ENCODE data around the gene ADRA2B.

DNA sequence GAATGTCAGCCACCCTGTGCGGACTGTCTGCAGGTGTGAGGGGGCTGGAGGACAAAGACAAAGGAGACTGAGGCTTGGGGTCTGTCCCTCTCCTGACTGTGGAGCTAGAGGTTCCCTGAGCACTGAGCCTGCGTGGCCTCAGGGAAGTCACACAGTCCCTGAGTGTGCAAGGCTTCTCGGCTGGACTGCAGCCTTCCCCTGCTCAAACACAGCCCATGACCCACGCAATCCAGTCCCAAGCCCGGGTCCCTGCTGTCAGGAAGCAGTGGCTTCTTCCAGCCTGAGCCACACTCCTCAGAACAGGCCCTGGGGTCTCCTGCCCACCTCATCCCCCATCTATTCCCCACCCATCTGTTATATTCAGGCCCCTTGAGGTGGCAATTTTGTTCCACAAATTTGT lies 19.2 kb upstream of the ADRA2B start:
- TF ChIP-seq, protein P1, sequence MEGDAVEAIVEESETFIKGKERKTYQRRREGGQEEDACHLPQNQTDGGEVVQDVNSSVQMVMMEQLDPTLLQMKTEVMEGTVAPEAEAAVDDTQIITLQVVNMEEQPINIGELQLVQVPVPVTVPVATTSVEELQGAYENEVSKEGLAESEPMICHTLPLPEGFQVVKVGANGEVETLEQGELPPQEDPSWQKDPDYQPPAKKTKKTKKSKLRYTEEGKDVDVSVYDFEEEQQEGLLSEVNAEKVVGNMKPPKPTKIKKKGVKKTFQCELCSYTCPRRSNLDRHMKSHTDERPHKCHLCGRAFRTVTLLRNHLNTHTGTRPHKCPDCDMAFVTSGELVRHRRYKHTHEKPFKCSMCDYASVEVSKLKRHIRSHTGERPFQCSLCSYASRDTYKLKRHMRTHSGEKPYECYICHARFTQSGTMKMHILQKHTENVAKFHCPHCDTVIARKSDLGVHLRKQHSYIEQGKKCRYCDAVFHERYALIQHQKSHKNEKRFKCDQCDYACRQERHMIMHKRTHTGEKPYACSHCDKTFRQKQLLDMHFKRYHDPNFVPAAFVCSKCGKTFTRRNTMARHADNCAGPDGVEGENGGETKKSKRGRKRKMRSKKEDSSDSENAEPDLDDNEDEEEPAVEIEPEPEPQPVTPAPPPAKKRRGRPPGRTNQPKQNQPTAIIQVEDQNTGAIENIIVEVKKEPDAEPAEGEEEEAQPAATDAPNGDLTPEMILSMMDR (IDR thresholded peaks at IDR 0.05), result no peak
- TF ChIP-seq POLR2A (IDR thresholded peaks at IDR 0.05), result no peak

All from Peyer's patch (tissue), 4 donors.